ENCODE data around the gene SLC35E1. TPM values are rescaled to one million over a fixed set of nuclear protein-coding genes. Genes with fewer than 3 reads are reported as not detected.

Gene SLC35E1
- total and polyA plus RNA-seq, 2 of the 4 experiments (the other 2 are of a cell fraction): 22.6 to 38.0 TPM

DNA sequence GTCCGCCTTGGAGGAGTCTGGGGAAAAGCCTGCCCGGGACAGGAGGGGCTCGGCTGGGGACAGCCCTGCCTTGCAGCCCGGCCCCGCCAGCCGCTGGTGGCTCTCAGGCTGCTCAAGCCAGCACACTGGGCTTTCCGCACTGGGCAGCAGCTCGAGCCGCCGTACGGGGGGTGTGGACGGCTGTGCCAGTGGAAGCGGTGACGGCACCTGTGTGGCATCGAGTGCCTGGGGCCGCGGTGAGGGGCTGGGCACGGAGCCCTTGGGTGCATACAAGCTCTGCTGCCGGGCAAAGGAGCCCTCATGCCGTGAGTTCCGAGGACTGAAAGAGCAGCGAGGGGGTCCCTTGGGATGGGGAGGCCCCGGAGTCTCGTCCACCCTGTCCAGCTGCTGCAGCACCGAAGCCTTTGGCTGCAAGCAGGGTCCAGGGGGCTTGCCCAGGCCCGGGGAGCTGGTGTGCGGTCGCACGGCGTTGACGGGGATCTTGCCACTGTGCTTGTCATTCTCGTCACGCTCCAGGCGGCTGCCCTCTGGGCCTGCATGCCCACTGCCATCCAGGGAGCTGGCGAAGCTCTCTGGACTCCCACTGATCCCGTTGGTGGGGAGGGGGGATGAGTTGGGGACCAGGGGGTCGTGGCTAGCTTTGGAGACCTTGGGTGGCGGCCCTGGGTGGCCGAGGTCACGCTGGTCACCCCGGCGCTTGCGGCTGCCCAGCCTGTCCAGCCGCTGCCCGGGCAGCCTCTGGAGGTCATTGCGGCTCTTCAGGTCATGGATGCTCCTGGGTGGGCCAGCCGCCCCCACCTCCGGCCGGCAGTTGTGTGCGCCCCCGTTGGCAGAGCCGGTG is 4.7 kb upstream of the SLC35E1 start:
- CTCF ChIA-PET: no interaction called here
- DNase-seq: no peak

More for the DNA sequence above, 4.7 kb upstream of the SLC35E1 start:
- H3K18ac ChIP-seq (ENCODE audit: low read depth, low read length): no peak overlapping the region
- peaks cover 7% of the 10 kb centered on the region for H3K4me1 ChIP-seq (ENCODE audit: control insufficient read depth, insufficient read depth, low read length)
- H2AK5ac ChIP-seq (ENCODE audit: low read depth, low read length): no peak overlapping the region
- H2AFZ ChIP-seq (replicated peaks; ENCODE audit: low read length, poor library complexity): no peak overlapping the region
- POLR2A ChIA-PET (ENCODE audit: unreplicated experiment): no interaction called here
- dilution Hi-C loops (cut with HindIII; ENCODE audit: low sequenced_read_pairs, unreplicated experiment): no loop called here
- TF ChIP-seq MXI1 (IDR thresholded peaks at IDR 0.05; ENCODE audit: borderline replicate concordance, low read depth, low read length) (no peak), FOS (IDR thresholded peaks at IDR 0.05; ENCODE audit: low read depth, low read length) (no peak), NFE2L2 (IDR thresholded peaks at IDR 0.05; ENCODE audit: low read depth, low read length) (no peak), CEBPB (IDR thresholded peaks at IDR 0.05; ENCODE audit: low read depth, low read length) (no peak)
- TF ChIP-seq, protein P1, sequence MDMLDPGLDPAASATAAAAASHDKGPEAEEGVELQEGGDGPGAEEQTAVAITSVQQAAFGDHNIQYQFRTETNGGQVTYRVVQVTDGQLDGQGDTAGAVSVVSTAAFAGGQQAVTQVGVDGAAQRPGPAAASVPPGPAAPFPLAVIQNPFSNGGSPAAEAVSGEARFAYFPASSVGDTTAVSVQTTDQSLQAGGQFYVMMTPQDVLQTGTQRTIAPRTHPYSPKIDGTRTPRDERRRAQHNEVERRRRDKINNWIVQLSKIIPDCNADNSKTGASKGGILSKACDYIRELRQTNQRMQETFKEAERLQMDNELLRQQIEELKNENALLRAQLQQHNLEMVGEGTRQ (IDR thresholded peaks at IDR 0.05; ENCODE audit: low read depth, low read length): no peak
- TF ChIP-seq, protein P2, sequence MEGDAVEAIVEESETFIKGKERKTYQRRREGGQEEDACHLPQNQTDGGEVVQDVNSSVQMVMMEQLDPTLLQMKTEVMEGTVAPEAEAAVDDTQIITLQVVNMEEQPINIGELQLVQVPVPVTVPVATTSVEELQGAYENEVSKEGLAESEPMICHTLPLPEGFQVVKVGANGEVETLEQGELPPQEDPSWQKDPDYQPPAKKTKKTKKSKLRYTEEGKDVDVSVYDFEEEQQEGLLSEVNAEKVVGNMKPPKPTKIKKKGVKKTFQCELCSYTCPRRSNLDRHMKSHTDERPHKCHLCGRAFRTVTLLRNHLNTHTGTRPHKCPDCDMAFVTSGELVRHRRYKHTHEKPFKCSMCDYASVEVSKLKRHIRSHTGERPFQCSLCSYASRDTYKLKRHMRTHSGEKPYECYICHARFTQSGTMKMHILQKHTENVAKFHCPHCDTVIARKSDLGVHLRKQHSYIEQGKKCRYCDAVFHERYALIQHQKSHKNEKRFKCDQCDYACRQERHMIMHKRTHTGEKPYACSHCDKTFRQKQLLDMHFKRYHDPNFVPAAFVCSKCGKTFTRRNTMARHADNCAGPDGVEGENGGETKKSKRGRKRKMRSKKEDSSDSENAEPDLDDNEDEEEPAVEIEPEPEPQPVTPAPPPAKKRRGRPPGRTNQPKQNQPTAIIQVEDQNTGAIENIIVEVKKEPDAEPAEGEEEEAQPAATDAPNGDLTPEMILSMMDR (conservative IDR thresholded peaks at IDR 0.05; ENCODE audit: low read depth, low read length): no peak
- no peak overlapping the region for H4K8ac ChIP-seq (ENCODE audit: low read depth in 2 of 2, low read length in 2 of 2)
- no peak overlapping the region for H3K4ac ChIP-seq (ENCODE audit: low read depth, low read length)
- H3K14ac ChIP-seq (replicated peaks; ENCODE audit: low read depth, low read length): no peak overlapping the region
- H2BK20ac ChIP-seq (ENCODE audit: low read depth, low read length): no peak overlapping the region
- no peak overlapping the region for H3K4me2 ChIP-seq (ENCODE audit: low read depth, low read length)
- intact Hi-C loops (cut with micrococcal nuclease): no loop called here
- no peak overlapping the region for H2BK5ac ChIP-seq (ENCODE audit: low read depth, low read length, poor library complexity, severe bottlenecking)
- no peak overlapping the region for H3K56ac ChIP-seq (ENCODE audit: extremely low read depth, insufficient read depth, low read length)
- H2BK120ac ChIP-seq (ENCODE audit: low read depth, low read length): no peak overlapping the region
- H3K23ac ChIP-seq (ENCODE audit: low read depth, low read length): no peak overlapping the region
- H3K9me3 ChIP-seq (ENCODE audit: control insufficient read depth, insufficient read depth, low read length): no peaks in the 10 kb centered on the region
- in situ Hi-C loops (cut with MboI; ENCODE audit: low sequenced_read_pairs): no loop called here
- peaks cover 75% of the 10 kb centered on the region for H4K20me1 ChIP-seq (ENCODE audit: insufficient read depth, low read length)
- no peak overlapping the region for H2BK15ac ChIP-seq (ENCODE audit: low read depth, low read length)
- H3K4me3 ChIP-seq (ENCODE audit: insufficient read depth, low read depth, low read length): no peak overlapping the region
- H2AK9ac ChIP-seq (replicated peaks; ENCODE audit: low read depth, low read length, poor library complexity): no peak overlapping the region
- no peaks in the 10 kb centered on the region for H3K27me3 ChIP-seq (ENCODE audit: control insufficient read depth, insufficient read depth, low read length)
- no peak overlapping the region for H3K9ac ChIP-seq (ENCODE audit: low read depth, low read length)
- H3K36me3 ChIP-seq (ENCODE audit: control insufficient read depth, insufficient read depth, low read length): peaks cover 29% of the 10 kb centered on the region
- WGBS, 2 experiments (ENCODE audit: extremely low coverage in 2 of 2, insufficient read length in 1 of 2): 92% methylated on average over 30 of the region's 52 CpGs; no CpG with 5 or more reads in 1 of the 2 experiments
- H4K91ac ChIP-seq (ENCODE audit: insufficient read depth, low read depth, low read length): no peak overlapping the region
- peaks cover 34% of the 10 kb centered on the region for H3K9me1 ChIP-seq (ENCODE audit: insufficient read depth, low read length)
- H3K79me1 ChIP-seq (ENCODE audit: low read depth in 1 of 2, low read length in 2 of 2): peaks cover 35 to 84% of the 10 kb centered on the region in 2 experiments
- no TSS peak for BruUV-seq (replicated peaks)
- H4K5ac ChIP-seq (ENCODE audit: low read depth, low read length): no peak overlapping the region
- H3K27ac ChIP-seq (ENCODE audit: insufficient read depth, low read length): no peak overlapping the region
- no peak for ATAC-seq (ENCODE audit: low read depth)

All from IMR-90 (cell line).